GM19193 (cell line): ENCODE data around the gene RNF103.

Source experiments
- POLR2A ChIP-seq: IDR thresholded peaks from 4 replicates; pipeline ENCODE4 v1.6.1; 2011; ENCODE audit not compliant: insufficient read depth, insufficient read length; ENCODE audit errors: extremely low read depth

Gene RNF103

DNA sequence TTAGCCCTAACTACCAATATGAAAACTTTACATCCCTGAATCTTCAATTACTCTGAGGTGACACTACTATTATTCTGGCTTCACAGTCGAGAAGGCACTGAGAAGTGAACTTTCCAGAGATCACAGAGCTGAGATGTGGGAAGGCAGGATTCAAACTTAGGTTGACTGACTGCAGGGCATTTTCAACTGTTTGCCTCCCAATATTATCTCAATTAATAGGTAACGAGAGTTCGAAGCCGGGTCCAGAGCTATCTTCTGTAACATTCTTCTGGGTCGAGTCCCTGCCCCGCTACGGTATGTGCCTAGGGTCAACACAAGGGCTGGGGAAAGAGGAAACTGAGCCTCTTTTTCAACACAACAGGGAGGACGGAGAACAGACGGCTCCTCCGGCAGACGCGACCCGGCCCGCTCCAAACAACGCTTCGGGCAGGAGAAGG, 61.2 kb downstream of the RNF103 start:
- no peak for TF ChIP-seq POLR2A

DNA sequence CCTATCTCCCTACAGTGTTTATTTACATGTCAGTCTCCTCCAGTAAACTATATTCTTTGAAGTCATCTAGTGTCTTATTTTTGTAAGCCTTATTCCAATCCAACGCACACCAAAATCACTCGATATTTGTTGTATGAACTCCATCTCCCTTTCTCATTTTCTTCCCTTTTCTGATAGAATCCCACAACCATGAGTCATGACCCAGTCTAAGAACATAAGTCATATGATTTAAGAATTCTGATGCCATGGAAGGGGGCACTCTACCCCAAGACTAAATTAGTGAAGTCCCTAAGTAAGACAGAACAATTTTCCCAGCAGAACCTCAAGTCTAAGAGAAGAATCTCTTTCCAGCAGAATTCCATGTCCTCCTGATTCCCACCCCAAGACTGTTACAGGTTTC, 65.8 kb downstream of the RNF103 start:
- no peak for TF ChIP-seq POLR2A

DNA sequence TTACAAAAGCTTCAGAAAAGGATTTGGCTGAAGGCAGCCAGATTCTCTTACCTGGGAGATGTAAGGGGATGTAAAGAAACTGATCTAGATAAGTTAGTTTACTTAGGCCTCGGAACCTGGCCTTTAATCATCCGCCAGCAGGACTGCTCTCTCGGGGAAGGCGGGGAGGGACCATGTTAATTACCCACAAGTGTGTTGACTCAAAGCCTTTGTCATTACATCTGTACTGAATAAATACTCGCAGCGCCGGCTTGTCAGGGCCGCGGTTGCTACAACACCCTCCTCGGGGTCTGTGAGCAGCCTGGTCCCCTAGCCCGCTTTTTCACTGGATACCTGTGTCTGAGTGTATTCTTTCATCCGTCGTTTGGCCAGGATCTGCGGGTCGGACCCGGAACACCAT, 67.2 kb downstream of the RNF103 start:
- TF ChIP-seq POLR2A, result no peak
